HepG2 (cell line): ENCODE measurements around the gene IL1A. TPM values are rescaled to one million over a fixed set of nuclear protein-coding genes. Genes with fewer than 3 reads are reported as not detected.

Source experiments
- CHD4 ChIP-seq: fragments of 200-600 bp; sonication (generic); IDR thresholded peaks from 2 replicates; pipeline ENCODE4 v1.7.0; 2017; ENCODE audit warnings: mild to moderate bottlenecking, low read length, borderline replicate concordance
- DMAP1 ChIP-seq: IDR thresholded peaks from 2 replicates; pipeline ENCODE4 v1.6.1; 2016
- FOXK2 ChIP-seq: fragments of 450-650 bp; IDR thresholded peaks from 2 replicates; pipeline ENCODE4 v1.6.1; 2016
- HES4 ChIP-seq: sonication (generic); formaldehyde crosslinking; IDR thresholded peaks from 2 replicates; pipeline ENCODE4 v1.9.0; 2021; ENCODE audit warnings: mild to moderate bottlenecking, missing genetic modification reagents, borderline replicate concordance
- HHEX ChIP-seq: IDR thresholded peaks from 2 replicates; pipeline ENCODE4 v1.6.1; 2016; ENCODE audit warnings: control low read depth
- HNRNPUL1 ChIP-seq: fragments of 200-400 bp; formaldehyde crosslinking; IDR thresholded peaks from 2 replicates; pipeline ENCODE4 v1.6.1; 2017; ENCODE audit warnings: low read depth, mild to moderate bottlenecking, low read length, moderate library complexity
- MAF1 ChIP-seq: sonication (generic); formaldehyde crosslinking; IDR thresholded peaks from 2 replicates; pipeline ENCODE4 v1.5.0; 2020; ENCODE audit warnings: missing genetic modification reagents, borderline replicate concordance
- NR1H2 ChIP-seq: sonication (generic); formaldehyde crosslinking; IDR thresholded peaks from 2 replicates; pipeline ENCODE4 v1.8.1; 2022; ENCODE audit warnings: low read depth, missing genetic modification reagents, borderline replicate concordance
- RFX3 ChIP-seq: IDR thresholded peaks from 2 replicates; pipeline ENCODE4 v1.6.1; 2016; ENCODE audit warnings: missing biosample characterization, missing genetic modification reagents
- ZIK1 ChIP-seq: sonication (generic); formaldehyde crosslinking; IDR thresholded peaks from 2 replicates; pipeline ENCODE4 v1.5.0; 2020; ENCODE audit warnings: mild to moderate bottlenecking, low read depth, missing genetic modification reagents, borderline replicate concordance
- ZNF10 ChIP-seq: sonication (generic); formaldehyde crosslinking; IDR thresholded peaks from 2 replicates; pipeline ENCODE4 v1.4.0; 2020; ENCODE audit warnings: mild to moderate bottlenecking, low read depth, missing genetic modification reagents, borderline replicate concordance
- ZNF136 ChIP-seq: sonication (generic); formaldehyde crosslinking; IDR thresholded peaks from 2 replicates; pipeline ENCODE4 v1.8.1; 2022; ENCODE audit warnings: low read depth, mild to moderate bottlenecking, moderate library complexity, missing genetic modification reagents
- ZNF20 ChIP-seq: sonication (generic); formaldehyde crosslinking; IDR thresholded peaks from 2 replicates; pipeline ENCODE4 v1.4.0; 2020; ENCODE audit warnings: mild to moderate bottlenecking, moderate library complexity, missing genetic modification reagents
- ZNF468 ChIP-seq: sonication (generic); formaldehyde crosslinking; IDR thresholded peaks from 2 replicates; pipeline ENCODE4 v1.8.0; 2022; ENCODE audit warnings: mild to moderate bottlenecking, moderate library complexity, missing genetic modification reagents
- ZNF772 ChIP-seq: sonication (generic); formaldehyde crosslinking; IDR thresholded peaks from 2 replicates; pipeline ENCODE4 v1.5.0; 2020; ENCODE audit warnings: mild to moderate bottlenecking, missing genetic modification reagents
- polyA plus RNA-seq, 8 experiments: library from polyadenylated mRNA; depleted of rRNA in 3 of 8; stranded (reverse) in 7 of 8; unstranded in 1 of 8; fragments of >200 nt; fragmentation: Illumina TruSeq in 4 of 8; extraction: Trizol in 4 of 8; gene quantifications; 2 replicates each; pipeline versions ENCODE4 v1.2.1 to v1.2.3, GENCODE V29; 2011 to 2016; ENCODE audit warnings: low read depth in 4 of 8, missing spikeins in 1 of 8, mixed read lengths in 1 of 8; ENCODE audit not compliant: insufficient read depth in 1 of 8
- total RNA-seq, 5 experiments: library from RNA; depleted of rRNA; stranded (reverse); fragments of >200 nt; fragmentation: Illumina TruSeq; extraction: Trizol; gene quantifications; 2 replicates each; pipeline ENCODE4 v1.2.3, GENCODE V29; 2016; ENCODE audit warnings: low read depth in 1 of 5
- TF ChIP-seq, protein P1 (sequence below): sonication (generic); formaldehyde crosslinking; IDR thresholded peaks from 2 replicates; pipeline ENCODE4 v1.4.0; 2020; ENCODE audit warnings: missing genetic modification reagents
- TF ChIP-seq, protein P2 (sequence below): sonication (generic); formaldehyde crosslinking; IDR thresholded peaks from 2 replicates; pipeline ENCODE4 v1.4.0; 2020; ENCODE audit warnings: missing genetic modification reagents, borderline replicate concordance
- TF ChIP-seq, protein P3 (sequence below): sonication (generic); formaldehyde crosslinking; IDR thresholded peaks from 2 replicates; pipeline ENCODE4 v1.5.1; 2020; ENCODE audit warnings: mild to moderate bottlenecking, missing genetic modification reagents, moderate library complexity
- TF ChIP-seq, protein P4 (sequence below): sonication (generic); formaldehyde crosslinking; IDR thresholded peaks from 2 replicates; pipeline ENCODE4 v1.8.0; 2022; ENCODE audit warnings: mild to moderate bottlenecking, missing genetic modification reagents, borderline replicate concordance

Gene IL1A
- total and polyA plus RNA-seq, 2 of the 13 experiments (the other 11 are each of a cell fraction or from before 2014, with no cell fraction given) = not detected

DNA sequence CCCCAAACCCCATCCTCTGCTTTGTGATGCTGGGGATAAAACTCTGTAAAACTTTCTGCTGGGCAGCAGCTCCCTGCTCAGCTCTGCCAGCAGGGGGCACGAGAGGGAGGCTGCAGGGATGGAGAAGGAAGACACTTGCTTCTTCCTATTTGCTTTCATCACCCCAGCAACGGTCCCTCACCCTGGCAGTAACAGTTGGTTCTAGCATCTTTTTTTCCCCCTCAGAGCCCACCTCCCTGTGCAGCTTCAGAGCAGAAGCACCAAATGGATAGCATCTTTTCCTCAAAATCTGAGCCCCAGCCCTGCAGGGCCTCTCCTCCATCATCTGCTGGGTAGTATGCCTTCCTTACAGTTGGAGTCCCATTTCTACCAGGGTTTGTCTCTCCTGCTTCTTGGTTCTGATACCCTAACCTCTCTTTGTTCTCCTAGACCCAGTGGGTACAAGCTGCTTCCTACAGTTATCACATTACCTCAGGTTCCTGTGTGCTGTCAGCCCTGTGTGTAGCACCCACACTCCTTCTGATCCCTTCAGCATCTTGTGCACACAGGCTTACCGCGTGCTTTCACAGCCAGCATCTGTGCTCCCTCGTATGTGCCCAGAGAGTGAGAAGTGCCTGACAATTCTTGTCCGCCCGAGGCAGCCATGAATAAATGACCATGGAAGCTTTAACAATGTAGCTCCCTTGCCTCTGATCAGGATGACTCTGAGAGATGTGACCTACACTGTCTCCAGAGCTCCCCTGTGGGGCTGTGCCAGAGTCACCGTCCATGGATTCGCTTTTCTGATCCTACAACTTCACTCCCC lies 34.3 kb downstream of the IL1A start (continued):
- TF ChIP-seq, protein P1, sequence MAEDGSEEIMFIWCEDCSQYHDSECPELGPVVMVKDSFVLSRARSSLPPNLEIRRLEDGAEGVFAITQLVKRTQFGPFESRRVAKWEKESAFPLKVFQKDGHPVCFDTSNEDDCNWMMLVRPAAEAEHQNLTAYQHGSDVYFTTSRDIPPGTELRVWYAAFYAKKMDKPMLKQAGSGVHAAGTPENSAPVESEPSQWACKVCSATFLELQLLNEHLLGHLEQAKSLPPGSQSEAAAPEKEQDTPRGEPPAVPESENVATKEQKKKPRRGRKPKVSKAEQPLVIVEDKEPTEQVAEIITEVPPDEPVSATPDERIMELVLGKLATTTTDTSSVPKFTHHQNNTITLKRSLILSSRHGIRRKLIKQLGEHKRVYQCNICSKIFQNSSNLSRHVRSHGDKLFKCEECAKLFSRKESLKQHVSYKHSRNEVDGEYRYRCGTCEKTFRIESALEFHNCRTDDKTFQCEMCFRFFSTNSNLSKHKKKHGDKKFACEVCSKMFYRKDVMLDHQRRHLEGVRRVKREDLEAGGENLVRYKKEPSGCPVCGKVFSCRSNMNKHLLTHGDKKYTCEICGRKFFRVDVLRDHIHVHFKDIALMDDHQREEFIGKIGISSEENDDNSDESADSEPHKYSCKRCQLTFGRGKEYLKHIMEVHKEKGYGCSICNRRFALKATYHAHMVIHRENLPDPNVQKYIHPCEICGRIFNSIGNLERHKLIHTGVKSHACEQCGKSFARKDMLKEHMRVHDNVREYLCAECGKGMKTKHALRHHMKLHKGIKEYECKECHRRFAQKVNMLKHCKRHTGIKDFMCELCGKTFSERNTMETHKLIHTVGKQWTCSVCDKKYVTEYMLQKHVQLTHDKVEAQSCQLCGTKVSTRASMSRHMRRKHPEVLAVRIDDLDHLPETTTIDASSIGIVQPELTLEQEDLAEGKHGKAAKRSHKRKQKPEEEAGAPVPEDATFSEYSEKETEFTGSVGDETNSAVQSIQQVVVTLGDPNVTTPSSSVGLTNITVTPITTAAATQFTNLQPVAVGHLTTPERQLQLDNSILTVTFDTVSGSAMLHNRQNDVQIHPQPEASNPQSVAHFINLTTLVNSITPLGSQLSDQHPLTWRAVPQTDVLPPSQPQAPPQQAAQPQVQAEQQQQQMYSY = no peak
- TF ChIP-seq ZNF20 (CRISPR knock-in tag) (no peak), ZNF468 (CRISPR knock-in tag) (no peak), ZNF136 (CRISPR knock-in tag) (no peak), HHEX (CRISPR knock-in tag) (peak; percentile 54; the same call in 1 of the 2 replicates), HNRNPUL1 (no peak), ZIK1 (CRISPR knock-in tag) (no peak), CHD4 (no peak), NR1H2 (CRISPR knock-in tag) (no peak), RFX3 (no peak; the same call in 1 of the 2 replicates), DMAP1 (no peak; the same call in 1 of the 2 replicates), ZNF10 (CRISPR knock-in tag) (no peak), MAF1 (CRISPR knock-in tag) (no peak), FOXK2 (no peak), ZNF772 (CRISPR knock-in tag) (no peak), HES4 (no peak)
- TF ChIP-seq, protein P2, sequence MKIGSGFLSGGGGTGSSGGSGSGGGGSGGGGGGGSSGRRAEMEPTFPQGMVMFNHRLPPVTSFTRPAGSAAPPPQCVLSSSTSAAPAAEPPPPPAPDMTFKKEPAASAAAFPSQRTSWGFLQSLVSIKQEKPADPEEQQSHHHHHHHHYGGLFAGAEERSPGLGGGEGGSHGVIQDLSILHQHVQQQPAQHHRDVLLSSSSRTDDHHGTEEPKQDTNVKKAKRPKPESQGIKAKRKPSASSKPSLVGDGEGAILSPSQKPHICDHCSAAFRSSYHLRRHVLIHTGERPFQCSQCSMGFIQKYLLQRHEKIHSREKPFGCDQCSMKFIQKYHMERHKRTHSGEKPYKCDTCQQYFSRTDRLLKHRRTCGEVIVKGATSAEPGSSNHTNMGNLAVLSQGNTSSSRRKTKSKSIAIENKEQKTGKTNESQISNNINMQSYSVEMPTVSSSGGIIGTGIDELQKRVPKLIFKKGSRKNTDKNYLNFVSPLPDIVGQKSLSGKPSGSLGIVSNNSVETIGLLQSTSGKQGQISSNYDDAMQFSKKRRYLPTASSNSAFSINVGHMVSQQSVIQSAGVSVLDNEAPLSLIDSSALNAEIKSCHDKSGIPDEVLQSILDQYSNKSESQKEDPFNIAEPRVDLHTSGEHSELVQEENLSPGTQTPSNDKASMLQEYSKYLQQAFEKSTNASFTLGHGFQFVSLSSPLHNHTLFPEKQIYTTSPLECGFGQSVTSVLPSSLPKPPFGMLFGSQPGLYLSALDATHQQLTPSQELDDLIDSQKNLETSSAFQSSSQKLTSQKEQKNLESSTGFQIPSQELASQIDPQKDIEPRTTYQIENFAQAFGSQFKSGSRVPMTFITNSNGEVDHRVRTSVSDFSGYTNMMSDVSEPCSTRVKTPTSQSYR (CRISPR knock-in tag) = no peak
- TF ChIP-seq, protein P3, sequence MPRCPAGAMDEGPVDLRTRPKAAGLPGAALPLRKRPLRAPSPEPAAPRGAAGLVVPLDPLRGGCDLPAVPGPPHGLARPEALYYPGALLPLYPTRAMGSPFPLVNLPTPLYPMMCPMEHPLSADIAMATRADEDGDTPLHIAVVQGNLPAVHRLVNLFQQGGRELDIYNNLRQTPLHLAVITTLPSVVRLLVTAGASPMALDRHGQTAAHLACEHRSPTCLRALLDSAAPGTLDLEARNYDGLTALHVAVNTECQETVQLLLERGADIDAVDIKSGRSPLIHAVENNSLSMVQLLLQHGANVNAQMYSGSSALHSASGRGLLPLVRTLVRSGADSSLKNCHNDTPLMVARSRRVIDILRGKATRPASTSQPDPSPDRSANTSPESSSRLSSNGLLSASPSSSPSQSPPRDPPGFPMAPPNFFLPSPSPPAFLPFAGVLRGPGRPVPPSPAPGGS (CRISPR knock-in tag) = no peak
- TF ChIP-seq, protein P4, sequence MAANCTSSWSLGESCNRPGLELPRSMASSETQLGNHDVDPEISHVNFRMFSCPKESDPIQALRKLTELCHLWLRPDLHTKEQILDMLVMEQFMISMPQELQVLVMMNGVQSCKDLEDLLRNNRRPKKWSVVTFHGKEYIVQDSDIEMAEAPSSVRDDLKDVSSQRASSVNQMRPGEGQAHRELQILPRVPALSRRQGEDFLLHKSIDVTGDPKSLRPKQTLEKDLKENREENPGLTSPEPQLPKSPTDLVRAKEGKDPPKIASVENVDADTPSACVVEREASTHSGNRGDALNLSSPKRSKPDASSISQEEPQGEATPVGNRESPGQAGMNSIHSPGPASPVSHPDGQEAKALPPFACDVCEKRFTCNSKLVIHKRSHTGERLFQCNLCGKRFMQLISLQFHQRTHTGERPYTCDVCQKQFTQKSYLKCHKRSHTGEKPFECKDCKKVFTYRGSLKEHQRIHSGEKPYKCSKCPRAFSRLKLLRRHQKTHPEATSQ (CRISPR knock-in tag) = no peak
